H9 (cell line): Measurements from ENCODE around the gene CSNK1E. TPM values are rescaled to one million over a fixed set of nuclear protein-coding genes. Genes with fewer than 3 reads are reported as not detected.

Experiments
- DNase-seq: peaks from one replicate; pipeline ENCODE4 v3.0.0-alpha.2; 2017
- H2AFZ ChIP-seq: one replicate; pipeline ENCODE4 v1.6.1; 2013; ENCODE audit warnings: mild to moderate bottlenecking, low read length, control low read depth, moderate library complexity
- H2AK5ac ChIP-seq: 2 replicates; pipeline ENCODE4 v1.6.1; 2013; ENCODE audit warnings: low read length, control low read depth, mixed read lengths; ENCODE audit not compliant: insufficient read length
- H2BK120ac ChIP-seq: one replicate; pipeline ENCODE4 v1.6.1; 2013; ENCODE audit warnings: low read depth, mild to moderate bottlenecking, low read length, control low read depth, inconsistent platforms; ENCODE audit not compliant: poor library complexity, severe bottlenecking
- H2BK12ac ChIP-seq: 2 replicates; pipeline ENCODE4 v1.6.1; 2013; ENCODE audit warnings: low read length, control low read depth, mixed read lengths, low read depth; ENCODE audit not compliant: insufficient read length
- H2BK15ac ChIP-seq: 2 replicates; pipeline ENCODE4 v1.6.1; 2013; ENCODE audit warnings: low read depth, low read length, control low read depth
- H2BK20ac ChIP-seq: one replicate; pipeline ENCODE4 v1.6.1; 2013; ENCODE audit warnings: low read depth, mild to moderate bottlenecking, low read length, control low read depth, inconsistent platforms; ENCODE audit not compliant: poor library complexity, severe bottlenecking
- H2BK5ac ChIP-seq: 2 replicates; pipeline ENCODE4 v1.6.1; 2013; ENCODE audit warnings: low read length, control low read depth, mixed read lengths; ENCODE audit not compliant: insufficient read length
- H3K14ac ChIP-seq: 2 replicates; pipeline ENCODE4 v1.6.1; 2013; ENCODE audit warnings: low read length, control low read depth; ENCODE audit not compliant: insufficient read depth
- H3K18ac ChIP-seq: 2 replicates; pipeline ENCODE4 v1.6.1; 2013; ENCODE audit warnings: low read depth, mild to moderate bottlenecking, mixed read lengths, low read length, control low read depth; ENCODE audit not compliant: insufficient read length
- H3K23ac ChIP-seq: 2 replicates; pipeline ENCODE4 v1.6.1; 2013; ENCODE audit warnings: low read length, control low read depth, mixed read lengths, low read depth; ENCODE audit not compliant: insufficient read length
- H3K23me2 ChIP-seq: 2 replicates; pipeline ENCODE4 v1.6.1; 2013; ENCODE audit warnings: low read depth, mild to moderate bottlenecking, mixed read lengths, low read length, control low read depth; ENCODE audit not compliant: insufficient read length, poor library complexity, severe bottlenecking
- H3K27ac ChIP-seq: 2 replicates; pipeline ENCODE4 v1.5.1; 2013; ENCODE audit warnings: low read length, control low read depth, mixed read lengths, low read depth; ENCODE audit not compliant: insufficient read length
- H3K27me3 ChIP-seq: 2 replicates; pipeline ENCODE4 v1.6.1; 2013; ENCODE audit warnings: low read length, control low read depth, inconsistent platforms; ENCODE audit not compliant: insufficient read depth
- H3K4ac ChIP-seq: 2 replicates; pipeline ENCODE4 v1.6.1; 2013; ENCODE audit warnings: low read depth, mild to moderate bottlenecking, control low read depth, inconsistent platforms, low read length, moderate library complexity
- H3K4me1 ChIP-seq: 2 replicates; pipeline ENCODE4 v1.6.1; 2013; ENCODE audit warnings: low read length, control low read depth, inconsistent platforms; ENCODE audit not compliant: insufficient read depth
- H3K4me2 ChIP-seq: 2 replicates; pipeline ENCODE4 v1.6.1; 2013; ENCODE audit warnings: low read length, control low read depth, mixed read lengths; ENCODE audit not compliant: insufficient read length, insufficient read depth
- H3K56ac ChIP-seq: 2 replicates; pipeline ENCODE4 v1.6.1; 2013; ENCODE audit warnings: low read depth, mild to moderate bottlenecking, mixed read lengths, low read length, control low read depth; ENCODE audit not compliant: insufficient read length
- H3K79me1 ChIP-seq: 2 replicates; pipeline ENCODE4 v1.6.1; 2013; ENCODE audit warnings: low read depth, mild to moderate bottlenecking, moderate library complexity, low read length, control low read depth, inconsistent platforms; ENCODE audit not compliant: insufficient read depth, poor library complexity, severe bottlenecking
- H3K79me2 ChIP-seq: 2 replicates; pipeline ENCODE4 v1.6.1; 2013; ENCODE audit warnings: low read length, control low read depth, inconsistent platforms; ENCODE audit not compliant: insufficient read depth
- H3K9ac ChIP-seq: 2 replicates; pipeline ENCODE4 v1.6.1; 2013; ENCODE audit warnings: low read length, control low read depth, mixed read lengths; ENCODE audit not compliant: insufficient read length; ENCODE audit errors: extremely low read depth
- H3K9me3 ChIP-seq: one replicate; pipeline ENCODE4 v1.6.1; 2013; ENCODE audit warnings: low read depth, low read length, inconsistent platforms; ENCODE audit not compliant: control insufficient read depth
- H3T11ph ChIP-seq: one replicate; pipeline ENCODE4 v1.6.1; 2013; ENCODE audit warnings: mild to moderate bottlenecking, low read length, control low read depth, inconsistent platforms
- H4K20me1 ChIP-seq: one replicate; pipeline ENCODE4 v1.6.1; 2013; ENCODE audit not compliant: control insufficient read depth, insufficient read length, insufficient read depth
- H4K5ac ChIP-seq: 2 replicates; pipeline ENCODE4 v1.6.1; 2013; ENCODE audit warnings: low read depth, mild to moderate bottlenecking, mixed read lengths, low read length, control low read depth; ENCODE audit not compliant: insufficient read length
- H4K8ac ChIP-seq: replicated peaks from 2 replicates; pipeline ENCODE4 v1.6.1; 2013; ENCODE audit warnings: low read length, control low read depth, mixed read lengths, low read depth; ENCODE audit not compliant: insufficient read length
- H4K91ac ChIP-seq: 2 replicates; pipeline ENCODE4 v1.6.1; 2013; ENCODE audit warnings: low read depth, mild to moderate bottlenecking, moderate library complexity, mixed read lengths, low read length, control low read depth; ENCODE audit not compliant: insufficient read length
- H3K27ac Mint-ChIP-seq, 3 experiments: 2 replicates in 2 of 3; 3 replicates in 1 of 3; pipeline ENCODE4 v1.8.0; 2020 to 2021; ENCODE audit warnings: mixed read lengths in 3 of 3, mild to moderate bottlenecking in 1 of 3, moderate library complexity in 1 of 3
- H3K27me3 Mint-ChIP-seq: 2 replicates; pipeline ENCODE4 v1.8.0; 2021; ENCODE audit warnings: low read depth, mild to moderate bottlenecking, moderate library complexity, mixed read lengths
- H3K36me3 Mint-ChIP-seq, 3 experiments: 2 replicates in 2 of 3; 3 replicates in 1 of 3; pipeline ENCODE4 v1.8.0; 2020 to 2021; ENCODE audit warnings: low read depth in 3 of 3, mixed read lengths in 3 of 3; ENCODE audit not compliant: insufficient read depth in 1 of 3
- H3K4me1 Mint-ChIP-seq, 2 experiments: 2 replicates each; pipeline ENCODE4 v1.8.0; 2020; ENCODE audit warnings: mixed read lengths in 2 of 2
- H3K4me3 Mint-ChIP-seq, 2 experiments: 2 replicates in 1 of 2; 3 replicates in 1 of 2; pipeline ENCODE4 v1.8.0; 2020 to 2021; ENCODE audit warnings: mild to moderate bottlenecking in 2 of 2, mixed read lengths in 2 of 2, moderate library complexity in 1 of 2
- H3K9me3 Mint-ChIP-seq, 2 experiments: 2 replicates in 1 of 2; 3 replicates in 1 of 2; pipeline ENCODE4 v1.8.0; 2020; ENCODE audit warnings: mild to moderate bottlenecking in 2 of 2, mixed read lengths in 2 of 2, moderate library complexity in 1 of 2
- CTCF ChIP-seq: fragments of 200-600 bp; sonication (generic); conservative IDR thresholded peaks from 3 replicates; pipeline ENCODE4 v1.8.0; 2021; ENCODE audit warnings: antibody characterized with exemption, mild to moderate bottlenecking
- WGBS: extraction: QIAGEN DNeasy Blood & Tissue Kit; methylation state at CpG from one replicate; pipeline ENCODE4 v1.1.7; 2013; ENCODE audit warnings: missing lambda C conversion rate, low lambda C conversion rate, mixed read lengths; ENCODE audit not compliant: insufficient read length; ENCODE audit errors: extremely low coverage; 5-methylcytosine and 5-hydroxymethylcytosine counted together
- total RNA-seq: library from RNA; stranded (reverse); gene quantifications from 2 replicates; pipeline ENCODE4 v1.2.1, GENCODE V29; 2021

Gene CSNK1E
- total RNA-seq, 1 experiment from 2014 or later = 236 TPM

GRCh38 chr22:38311323-38311620 lies 6.0 kb downstream of the CSNK1E start:
- H3K27ac Mint-ChIP-seq = peak overlapping the region; percentile 52 to 94 (median 86); a peak in 5 of 7 replicates
- peaks cover 29 to 81% (median 67%) of the 10 kb centered on the region in 3 experiments; a peak in 6 of 7 replicates for H3K36me3 Mint-ChIP-seq
- no CpG with 5 or more reads among the region's 4 CpGs for WGBS

More at GRCh38 chr22:38311323-38311620, 6.0 kb downstream of the CSNK1E start:
- Histone ChIP-seq H3K56ac (no peak overlapping the region), H2AK5ac (no peak overlapping the region), H3K79me2 (peaks cover 83% of the 10 kb centered on the region; the same call in 1 of the 2 replicates), H3K9ac (no peak overlapping the region), H2BK12ac (no peak overlapping the region), H3K27me3 (no peaks in the 10 kb centered on the region), H3K14ac (no peak overlapping the region), H3K9me3 (no peaks in the 10 kb centered on the region), H2BK20ac (no peak overlapping the region), H2BK5ac (no peak overlapping the region), H3K4me2 (no peak overlapping the region), H2BK15ac (no peak overlapping the region), H3K4me1 (peaks cover 6% of the 10 kb centered on the region; the same call in 1 of the 2 replicates), H3K23ac (no peak overlapping the region), H3K23me2 (peaks cover 13% of the 10 kb centered on the region), H4K20me1 (no peaks in the 10 kb centered on the region), H3K79me1 (no peaks in the 10 kb centered on the region), H4K91ac (no peak overlapping the region), H4K8ac (no peak overlapping the region), H2BK120ac (no peak overlapping the region), H3K4ac (no peak overlapping the region), H3T11ph (no peak overlapping the region), H4K5ac (no peak overlapping the region), H3K27ac (no peak overlapping the region), H3K18ac (no peak overlapping the region), H2AFZ (no peak overlapping the region)
- H3K4me1 Mint-ChIP-seq = peaks cover 70 to 83% of the 10 kb centered on the region in 2 experiments
- DNase-seq = no peak
- no peaks in the 10 kb centered on the region for H3K27me3 Mint-ChIP-seq
- no peak overlapping the region for H3K4me3 Mint-ChIP-seq
- TF ChIP-seq CTCF = no peak
- H3K9me3 Mint-ChIP-seq = no peaks in the 10 kb centered on the region; a peak in 1 of 5 replicates
